Germinal center (tissue), 1 donor: ENCODE results near the gene PFKL.
"Not testable (repeated sequence)": the region's sequence is repeated elsewhere in the genome, so short reads cannot be mapped to it uniquely, and the experiment has no call there.

Experiments
- DNase-seq: peaks from one replicate; pipeline ENCODE4 v3.0.0; 2012; ENCODE audit warnings: mixed read lengths, low spot score

PFKL gene

GRCh38 chr21:44344541-44345183, 44.8 kb downstream of the PFKL start:
- no peak for DNase-seq

GRCh38 chr21:44345495-44345894, 45.6 kb downstream of the PFKL start:
- no peak for DNase-seq

GRCh38 chr21:44347911-44348451, 48.1 kb downstream of the PFKL start:
- DNase-seq, result no peak

GRCh38 chr21:44348861-44349260, 49.0 kb downstream of the PFKL start:
- DNase-seq, result no peak

- no peak for DNase-seq
Measured at GRCh38 chr21:44349416-44349846, 49.6 kb downstream of the PFKL start.

GRCh38 chr21:44349847-44350772, 50.3 kb downstream of the PFKL start:
- no peak for DNase-seq

GRCh38 chr21:44350773-44351481, 51.1 kb downstream of the PFKL start:
- no peak for DNase-seq

- no peak for DNase-seq
Measured at GRCh38 chr21:44351535-44352252, 51.8 kb downstream of the PFKL start.

- no peak for DNase-seq
Measured at GRCh38 chr21:44352253-44352860, 52.5 kb downstream of the PFKL start.

- DNase-seq, result no peak
Measured at GRCh38 chr21:44353191-44353970, 53.5 kb downstream of the PFKL start, which contains the start of gene TRPM2. Gene TRPM2, plus strand, starts transcription at chr21:44353621. Its CDS starts 80 bp downstream, at chr21:44353701.

- DNase-seq, result no peak
Measured at GRCh38 chr21:44354001-44354405, 54.1 kb downstream of the PFKL start.

GRCh38 chr21:44354775-44355771, 55.2 kb downstream of the PFKL start:
- no peak for DNase-seq

GRCh38 chr21:44356160-44356559, 56.3 kb downstream of the PFKL start:
- no peak for DNase-seq

GRCh38 chr21:44356636-44357035, 56.8 kb downstream of the PFKL start:
- DNase-seq, result no peak

- no peak for DNase-seq
Measured at GRCh38 chr21:44357064-44357837, 57.4 kb downstream of the PFKL start.

GRCh38 chr21:44359396-44359795, 59.5 kb downstream of the PFKL start:
- no peak for DNase-seq

- no peak for DNase-seq
Measured at GRCh38 chr21:44360159-44360558, 60.3 kb downstream of the PFKL start.

GRCh38 chr21:44361903-44362302, 62.0 kb downstream of the PFKL start:
- DNase-seq, result not testable (repeated sequence)
